Ascending aorta (tissue), 2 donors: ENCODE results near the gene ARRB1. TPM values are rescaled to one million over a fixed set of nuclear protein-coding genes. Genes with fewer than 3 reads are reported as not detected.

ENCODE experiments used
- DNase-seq, 2 donors: peaks; one replicate each; pipeline ENCODE4 v3.0.0-alpha.2; 2019; ENCODE audit warnings: low spot score in 2 of 2
- H3K27ac ChIP-seq, 2 donors: fragments of 200-600 bp; sonication (generic); one replicate each; pipeline ENCODE4 v1.5.1; 2016 to 2017; ENCODE audit warnings: mild to moderate bottlenecking in 1 of 2
- H3K27me3 ChIP-seq: fragments of 200-600 bp; sonication (generic); one replicate; pipeline ENCODE4 v1.5.1; 2017
- H3K36me3 ChIP-seq, 2 donors: fragments of 200-600 bp; sonication (generic); one replicate each; pipeline ENCODE4 v1.5.1; 2016
- H3K4me1 ChIP-seq, 2 donors: fragments of 200-600 bp; sonication (generic); one replicate each; pipeline ENCODE4 v1.5.1; 2016 to 2017; ENCODE audit warnings: mild to moderate bottlenecking in 1 of 2
- H3K4me3 ChIP-seq, 2 donors: fragments of 200-600 bp; sonication (generic); one replicate each; pipeline ENCODE4 v1.5.1; 2016 to 2017; ENCODE audit warnings: mild to moderate bottlenecking in 1 of 2
- H3K9me3 ChIP-seq, 2 donors: fragments of 200-600 bp; sonication (generic); one replicate each; pipeline ENCODE4 v1.5.1; 2016
- intact Hi-C: fragments of 100-400 bp; cut with DNase I; formaldehyde crosslinking; loops from one replicate; pipeline ENCODE4 v1.15.1; 2023
- total RNA-seq: library from RNA; depleted of rRNA; stranded (reverse); fragments of >200 nt; gene quantifications from one replicate; pipeline ENCODE4 v1.1.0, GENCODE V29; 2016
- TF ChIP-seq, protein P1 (sequence below), 3 experiments: fragments of 200-600 bp in 2 of 3; fragments of 450-650 bp in 1 of 3; sonication (generic) in 2 of 3; IDR thresholded peaks; one replicate each; pipeline ENCODE4 v1.5.1; 2016 to 2019; ENCODE audit warnings: antibody characterized with exemption in 3 of 3, mild to moderate bottlenecking in 1 of 3, moderate library complexity in 1 of 3

Gene ARRB1
- total RNA-seq, 1 donor from 2014 or later, result 78.2 TPM

DNA sequence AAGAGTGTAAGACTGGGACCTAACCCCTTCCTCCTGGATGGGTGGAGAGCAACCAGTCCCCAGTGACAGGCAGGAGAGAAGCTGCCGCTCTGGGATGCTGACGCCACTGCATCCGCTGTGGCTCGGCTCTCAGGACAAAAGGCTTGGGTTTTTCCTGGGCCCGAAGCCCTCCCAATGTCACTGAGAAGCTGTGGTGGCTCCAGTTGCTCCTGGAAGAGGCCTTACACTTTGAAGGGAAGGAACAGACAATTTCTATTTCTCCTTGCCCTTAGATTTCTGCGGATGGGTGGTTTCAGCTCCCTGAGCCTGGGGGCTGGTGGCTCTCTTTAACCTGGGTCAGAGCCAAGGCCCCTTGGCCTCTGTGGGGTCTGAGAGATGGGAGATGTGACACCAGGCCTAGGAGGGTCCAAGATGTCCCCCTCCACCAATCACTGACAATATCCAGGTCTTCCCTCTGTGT is 89.5 kb downstream of the ARRB1 start:
- Histone ChIP-seq H3K9me3 (no peaks in the 10 kb centered on the region), H3K36me3 (peaks cover 2% of the 10 kb centered on the region in 2 donors), H3K4me1 (no peaks in the 10 kb centered on the region), H3K27ac (no peak overlapping the region), H3K4me3 (no peak overlapping the region), H3K27me3 (no peaks in the 10 kb centered on the region)
- TF ChIP-seq, protein P1, sequence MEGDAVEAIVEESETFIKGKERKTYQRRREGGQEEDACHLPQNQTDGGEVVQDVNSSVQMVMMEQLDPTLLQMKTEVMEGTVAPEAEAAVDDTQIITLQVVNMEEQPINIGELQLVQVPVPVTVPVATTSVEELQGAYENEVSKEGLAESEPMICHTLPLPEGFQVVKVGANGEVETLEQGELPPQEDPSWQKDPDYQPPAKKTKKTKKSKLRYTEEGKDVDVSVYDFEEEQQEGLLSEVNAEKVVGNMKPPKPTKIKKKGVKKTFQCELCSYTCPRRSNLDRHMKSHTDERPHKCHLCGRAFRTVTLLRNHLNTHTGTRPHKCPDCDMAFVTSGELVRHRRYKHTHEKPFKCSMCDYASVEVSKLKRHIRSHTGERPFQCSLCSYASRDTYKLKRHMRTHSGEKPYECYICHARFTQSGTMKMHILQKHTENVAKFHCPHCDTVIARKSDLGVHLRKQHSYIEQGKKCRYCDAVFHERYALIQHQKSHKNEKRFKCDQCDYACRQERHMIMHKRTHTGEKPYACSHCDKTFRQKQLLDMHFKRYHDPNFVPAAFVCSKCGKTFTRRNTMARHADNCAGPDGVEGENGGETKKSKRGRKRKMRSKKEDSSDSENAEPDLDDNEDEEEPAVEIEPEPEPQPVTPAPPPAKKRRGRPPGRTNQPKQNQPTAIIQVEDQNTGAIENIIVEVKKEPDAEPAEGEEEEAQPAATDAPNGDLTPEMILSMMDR (IDR thresholded peaks at IDR 0.05), result no peak
- DNase-seq, result peak in 1 of 2 donors; percentile 2
- intact Hi-C loops, result no loop called here

DNA sequence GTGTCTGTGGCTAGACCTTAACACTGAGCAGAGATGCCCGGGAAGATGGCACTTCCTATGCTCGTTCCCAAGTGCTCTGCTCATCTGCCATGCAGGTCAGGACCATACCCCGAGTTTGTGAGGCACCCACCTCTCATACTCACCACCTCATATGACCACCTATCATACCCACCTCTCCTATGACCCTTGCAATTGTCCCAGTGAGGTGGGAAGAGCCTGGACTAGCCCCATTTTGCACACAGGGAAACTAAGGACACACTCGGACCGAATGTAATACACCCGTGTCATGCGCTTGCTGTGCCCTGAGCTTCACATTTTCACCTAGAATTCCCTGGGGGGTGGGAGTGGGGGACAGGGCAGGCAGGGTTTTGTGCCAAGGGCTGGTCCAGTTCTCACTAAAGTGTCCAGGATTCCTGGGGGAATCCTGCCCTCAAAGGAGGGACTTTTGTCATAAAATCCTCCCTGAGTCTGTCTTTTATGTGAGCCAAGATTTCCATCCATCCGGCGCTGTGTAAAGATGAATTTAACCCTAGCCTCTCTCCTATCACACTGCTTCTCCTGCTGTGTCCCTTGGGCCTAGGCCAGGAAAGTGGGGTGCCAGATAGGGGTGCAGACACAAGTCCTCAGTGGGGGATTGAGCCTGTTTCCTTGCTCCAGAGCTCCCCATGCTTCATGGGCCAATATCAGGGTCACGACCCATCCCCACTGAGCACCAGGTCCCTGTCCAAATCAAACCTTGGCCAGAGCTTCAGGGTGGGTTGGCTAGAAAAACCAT is 90.9 kb downstream of the ARRB1 start:
- peak in 1 of 2 donors; percentile 4 for DNase-seq
- Histone ChIP-seq H3K4me3 (no peak overlapping the region), H3K27ac (no peak overlapping the region), H3K4me1 (no peaks in the 10 kb centered on the region), H3K36me3 (no peaks in the 10 kb centered on the region), H3K9me3 (no peaks in the 10 kb centered on the region), H3K27me3 (no peaks in the 10 kb centered on the region)
- TF ChIP-seq, protein P1 (IDR thresholded peaks at IDR 0.05), result no peak
- intact Hi-C loops, result no loop called here

DNA sequence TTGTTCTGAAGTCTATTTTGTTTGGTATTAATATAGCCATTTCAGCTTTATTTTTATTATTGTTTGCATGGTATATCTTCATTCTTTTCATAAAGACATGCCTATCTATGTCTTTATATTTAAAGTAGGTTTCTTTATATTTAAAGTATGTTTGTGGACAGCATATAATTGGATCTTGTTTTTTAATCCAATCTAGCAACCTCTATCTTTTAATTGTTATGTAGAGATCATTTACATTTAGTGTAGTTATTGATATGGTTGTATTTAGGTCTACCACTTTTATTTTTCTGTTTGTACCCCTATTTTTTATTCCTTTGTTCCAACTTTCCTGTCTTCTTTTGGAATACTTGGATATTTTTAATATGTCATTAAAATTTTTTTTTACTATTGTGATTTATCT is 97.1 kb downstream of the ARRB1 start:
- no peak overlapping the region for H3K4me3 ChIP-seq
- no peaks in the 10 kb centered on the region for H3K4me1 ChIP-seq
- H3K27ac ChIP-seq, result no peak overlapping the region
- peaks cover 0 to 6% of the 10 kb centered on the region in 2 donors for H3K9me3 ChIP-seq
- intact Hi-C loops, result no loop called here
- no peaks in the 10 kb centered on the region for H3K27me3 ChIP-seq
- H3K36me3 ChIP-seq, result no peaks in the 10 kb centered on the region
- TF ChIP-seq, protein P1 (IDR thresholded peaks at IDR 0.05), result no peak
- no peak for DNase-seq

DNA sequence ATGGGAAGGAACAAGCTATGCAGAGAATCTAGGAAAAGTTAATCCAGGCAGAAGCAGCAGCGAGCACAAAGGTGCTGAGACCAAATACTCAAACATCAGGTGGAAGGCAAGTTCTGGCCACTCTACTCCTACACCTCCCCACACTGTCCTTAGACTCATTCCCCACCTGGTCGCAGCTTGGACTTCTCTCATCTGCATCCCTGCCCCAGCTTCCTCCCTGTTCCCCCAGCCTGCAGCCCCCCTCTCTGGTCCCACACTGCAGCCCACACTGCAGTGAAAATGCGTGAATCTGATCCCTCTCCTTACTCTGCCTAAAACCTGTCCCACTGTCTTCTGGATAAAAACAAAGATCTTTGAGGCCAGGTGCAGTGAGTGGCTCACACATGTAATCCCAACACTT is 101.8 kb downstream of the ARRB1 start:
- Histone ChIP-seq H3K27ac (no peak overlapping the region), H3K36me3 (no peaks in the 10 kb centered on the region), H3K27me3 (no peaks in the 10 kb centered on the region), H3K4me1 (no peaks in the 10 kb centered on the region), H3K9me3 (peaks cover 0 to 6% of the 10 kb centered on the region in 2 donors), H3K4me3 (no peak overlapping the region)
- no peak for DNase-seq
- intact Hi-C loops, result no loop called here
- TF ChIP-seq, protein P1 (IDR thresholded peaks at IDR 0.05), result no peak

DNA sequence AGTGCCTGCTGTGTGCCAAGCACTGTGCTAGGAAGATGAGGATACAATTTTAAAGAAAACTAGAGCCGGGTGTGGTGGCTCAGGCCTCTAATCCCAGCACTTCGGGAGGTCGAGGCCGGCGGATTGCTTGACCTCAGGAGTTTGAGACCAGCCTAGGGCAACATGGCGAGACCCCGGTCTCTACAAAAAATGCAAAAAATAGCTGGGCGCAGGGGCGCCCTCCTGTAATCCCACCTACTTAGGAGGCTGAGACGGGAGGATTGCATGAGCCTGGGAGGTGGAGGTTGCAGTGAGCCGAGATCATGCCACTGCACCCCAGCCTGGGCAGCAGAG is 102.6 kb downstream of the ARRB1 start:
- H3K36me3 ChIP-seq, result no peaks in the 10 kb centered on the region

More for the DNA sequence above, 102.6 kb downstream of the ARRB1 start:
- Histone ChIP-seq H3K4me1 (no peaks in the 10 kb centered on the region), H3K27ac (no peak overlapping the region), H3K9me3 (peaks cover 0 to 6% of the 10 kb centered on the region in 2 donors), H3K27me3 (no peaks in the 10 kb centered on the region), H3K4me3 (no peak overlapping the region)
- intact Hi-C loops, result loop anchor here (1.0 kb wide), 4 partner anchors 105 to 320 kb away; no protein-coding TSS in a partner anchor
- DNase-seq, result no peak
- TF ChIP-seq, protein P1 (IDR thresholded peaks at IDR 0.05), result no peak
